ENCODE results near the gene CPA4.

The CPA4 gene

DNA sequence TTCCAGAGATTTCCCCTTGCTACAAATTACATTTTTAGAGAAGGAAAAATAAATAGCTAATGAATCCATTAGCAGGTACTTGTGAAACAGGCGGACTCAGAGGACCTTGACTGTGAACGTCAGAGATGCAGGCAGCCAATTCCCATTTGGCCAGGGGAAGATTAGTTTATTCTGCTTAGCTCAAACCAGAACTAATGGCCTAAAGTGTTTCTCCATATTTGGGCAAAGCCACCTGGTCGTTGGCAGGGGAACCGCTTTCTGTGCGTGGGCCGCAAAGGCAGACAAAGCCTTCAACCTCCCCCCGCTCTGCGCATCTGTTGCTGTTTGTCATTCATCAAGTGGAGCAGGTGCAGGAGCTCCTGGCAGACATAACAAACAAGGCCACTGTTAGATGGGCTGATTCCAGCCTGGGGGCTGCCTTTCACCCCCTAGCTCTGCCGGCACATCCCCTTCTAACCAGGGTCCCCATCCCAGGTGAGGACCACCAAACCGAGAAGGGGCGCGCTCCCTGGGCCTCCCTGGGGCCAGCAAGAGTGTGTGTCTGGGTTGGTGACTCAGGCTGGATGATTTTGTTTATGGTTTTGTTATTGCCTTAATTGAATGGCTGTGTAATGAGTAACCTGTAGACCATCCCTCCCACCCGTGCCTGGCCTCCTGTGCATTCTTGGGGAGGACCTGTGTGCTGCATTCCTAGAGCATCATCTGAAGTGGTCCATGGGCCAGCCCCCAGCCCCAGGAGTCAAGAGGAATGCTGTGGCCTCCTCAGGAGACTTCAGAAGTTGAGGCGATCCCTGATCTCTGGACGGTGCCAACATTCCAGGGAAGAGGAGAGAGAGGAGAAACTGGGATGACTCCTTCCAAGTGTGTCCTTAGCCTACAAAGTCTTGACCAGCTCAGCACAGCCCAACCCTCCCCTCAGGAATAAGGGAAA lies 72.8 kb downstream of the CPA4 start:
- peak; percentile 88 for DNase-seq (ENCODE audit: low spot score)

- no peak for DNase-seq (ENCODE audit: low spot score)
Measured at GRCh38 chr7:130366564-130366963, 73.6 kb downstream of the CPA4 start.

DNA sequence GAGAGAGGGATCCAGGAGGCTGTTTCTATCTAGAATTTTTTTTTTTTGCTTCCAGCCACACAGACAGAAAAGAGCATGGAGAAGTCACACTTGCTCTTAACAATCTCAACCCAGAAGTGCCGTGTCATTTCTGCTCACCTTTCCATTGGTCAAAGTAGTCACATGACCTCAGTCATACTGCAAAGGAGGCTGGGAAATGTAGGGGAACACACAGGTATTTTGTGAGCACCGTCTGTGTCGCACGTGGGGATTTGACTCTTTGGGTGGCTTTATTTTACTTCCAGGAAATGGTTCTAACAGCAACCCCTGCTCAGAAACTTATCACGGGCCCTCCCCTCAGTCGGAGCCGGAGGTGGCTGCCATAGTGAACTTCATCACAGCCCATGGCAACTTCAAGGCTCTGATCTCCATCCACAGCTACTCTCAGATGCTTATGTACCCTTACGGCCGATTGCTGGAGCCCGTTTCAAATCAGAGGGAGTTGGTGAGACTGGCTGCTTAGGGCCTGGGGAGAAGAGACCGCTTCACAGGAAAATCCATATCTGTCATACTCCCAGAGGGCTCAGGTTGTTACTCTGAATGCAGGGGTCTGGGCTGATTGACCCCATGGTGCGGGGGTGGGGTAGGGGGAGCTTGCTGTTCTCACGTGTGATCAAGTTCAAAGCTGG lies 74.3 kb downstream of the CPA4 start:
- no peak for DNase-seq (ENCODE audit: low spot score)

- DNase-seq (ENCODE audit: low spot score): no peak
Measured at GRCh38 chr7:130367836-130368746, 75.1 kb downstream of the CPA4 start.

GRCh38 chr7:130369110-130369711 lies 76.2 kb downstream of the CPA4 start:
- DNase-seq (ENCODE audit: low spot score): peak; percentile 52

- no peak for DNase-seq (ENCODE audit: low spot score)
Measured at GRCh38 chr7:130369831-130370550, 77.0 kb downstream of the CPA4 start.

DNA sequence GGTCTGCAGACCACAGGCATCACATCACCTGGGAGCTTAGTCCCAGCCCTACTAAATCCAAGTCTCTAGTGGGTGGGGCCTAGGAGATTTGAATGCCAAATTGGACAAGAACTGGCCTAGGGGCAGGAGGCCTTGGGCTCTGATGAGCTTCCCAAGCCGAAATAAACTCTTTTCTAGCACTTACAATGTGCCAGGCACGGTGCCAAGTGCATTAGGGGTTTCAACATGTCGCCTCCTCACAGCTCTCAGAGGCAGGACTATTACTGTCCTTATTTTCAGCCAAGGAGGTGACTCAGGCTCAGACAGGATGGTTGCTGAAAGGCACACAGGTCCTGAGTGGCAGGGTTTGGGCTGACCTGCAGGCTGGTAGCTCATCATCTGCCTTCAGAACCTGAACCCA lies 78.1 kb downstream of the CPA4 start:
- no peak for DNase-seq (ENCODE audit: low spot score)

GRCh38 chr7:130372402-130373165 lies 79.6 kb downstream of the CPA4 start:
- DNase-seq (ENCODE audit: low spot score): no peak

All from SW480 (cell line).